HG02870 (cell line): ENCODE measurements around the gene LILRA5.
"Not testable (repeated sequence)": the region's sequence is repeated elsewhere in the genome, so short reads cannot be mapped to it uniquely, and the experiment has no call there.

Experiments used
- ATAC-seq: cut with Tn5 transposase; IDR thresholded peaks from one replicate; pipeline ENCODE4 v1.9.1; 2021; ENCODE audit warnings: mild to moderate bottlenecking, moderate library complexity; ENCODE audit not compliant: unreplicated experiment

LILRA5 gene

DNA sequence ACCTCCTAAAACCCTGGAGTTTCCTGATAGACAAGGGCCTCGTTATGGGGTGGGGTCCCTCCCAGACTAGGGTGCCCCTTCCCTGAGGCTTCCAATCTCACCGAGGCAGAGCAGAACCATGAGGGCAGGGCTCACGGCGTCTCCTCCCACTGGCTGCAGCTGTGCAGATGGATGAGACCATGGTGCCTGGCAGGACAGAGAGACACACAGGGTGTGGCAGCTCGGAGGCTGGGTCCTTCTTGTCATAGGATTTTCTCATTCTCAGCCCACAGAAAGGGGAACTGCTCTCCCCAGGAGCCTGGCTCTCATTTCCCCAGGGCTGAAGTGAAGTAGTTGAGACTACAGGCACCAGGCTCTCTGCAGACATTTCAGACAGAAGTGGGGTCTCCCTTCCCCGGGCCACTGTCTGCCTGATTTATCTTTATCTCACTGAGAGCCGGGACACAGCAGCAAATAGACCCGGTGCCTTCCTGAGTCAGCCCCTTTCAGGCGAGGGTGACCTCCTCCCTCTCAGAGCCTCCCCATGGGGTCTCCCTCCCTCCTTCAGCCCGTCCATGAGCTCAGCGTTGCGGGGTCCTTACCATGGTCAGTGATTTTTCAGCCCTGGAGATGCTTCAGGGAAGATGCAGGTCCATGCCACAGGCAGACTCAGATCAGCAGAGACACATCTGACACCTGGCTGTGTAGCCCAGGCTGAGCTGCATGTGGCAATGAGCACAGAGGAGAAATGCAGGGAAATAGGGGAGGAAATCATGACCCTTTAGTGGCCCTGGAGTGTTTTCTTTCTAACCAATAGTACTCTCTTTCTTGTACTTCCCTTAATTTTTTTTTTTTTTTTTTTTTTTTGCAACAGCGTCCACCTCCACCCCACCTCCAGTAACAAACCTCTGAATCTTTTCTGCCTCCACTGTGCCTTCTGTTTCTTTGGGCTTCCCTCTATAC, at the start of gene LILRA5:
LILRA5 (minus strand) TSS at position 731 of the 942 bp plus-strand sequence; CDS start at position 584, 147 bp downstream.
- ATAC-seq: no peak

GRCh38 chr19:54361680-54362422, 48.9 kb upstream of the LILRA5 start:
- not testable (repeated sequence) for ATAC-seq

GRCh38 chr19:54359149-54359820, 46.3 kb upstream of the LILRA5 start:
- ATAC-seq: not testable (repeated sequence)

DNA sequence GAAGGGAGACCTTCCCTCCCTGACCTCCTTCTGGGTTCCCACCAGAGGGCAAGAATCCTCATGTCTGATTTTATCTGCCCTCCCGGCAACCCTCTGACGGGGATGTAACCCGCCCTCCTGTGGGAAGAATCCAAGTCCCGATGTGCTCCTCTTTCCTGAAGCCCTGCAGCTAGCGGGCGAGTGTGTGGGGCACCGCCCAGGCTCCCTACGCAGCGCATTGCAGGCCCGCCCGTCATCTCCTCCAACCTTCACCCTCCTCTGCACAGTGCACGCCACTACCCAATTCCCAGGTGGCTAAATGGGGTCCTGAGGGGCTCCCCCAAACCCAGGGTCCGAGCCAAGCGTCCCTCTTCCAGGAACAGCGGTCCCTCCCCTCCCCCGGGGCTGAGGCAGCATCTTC, 44.4 kb upstream of the LILRA5 start:
- ATAC-seq: no peak

DNA sequence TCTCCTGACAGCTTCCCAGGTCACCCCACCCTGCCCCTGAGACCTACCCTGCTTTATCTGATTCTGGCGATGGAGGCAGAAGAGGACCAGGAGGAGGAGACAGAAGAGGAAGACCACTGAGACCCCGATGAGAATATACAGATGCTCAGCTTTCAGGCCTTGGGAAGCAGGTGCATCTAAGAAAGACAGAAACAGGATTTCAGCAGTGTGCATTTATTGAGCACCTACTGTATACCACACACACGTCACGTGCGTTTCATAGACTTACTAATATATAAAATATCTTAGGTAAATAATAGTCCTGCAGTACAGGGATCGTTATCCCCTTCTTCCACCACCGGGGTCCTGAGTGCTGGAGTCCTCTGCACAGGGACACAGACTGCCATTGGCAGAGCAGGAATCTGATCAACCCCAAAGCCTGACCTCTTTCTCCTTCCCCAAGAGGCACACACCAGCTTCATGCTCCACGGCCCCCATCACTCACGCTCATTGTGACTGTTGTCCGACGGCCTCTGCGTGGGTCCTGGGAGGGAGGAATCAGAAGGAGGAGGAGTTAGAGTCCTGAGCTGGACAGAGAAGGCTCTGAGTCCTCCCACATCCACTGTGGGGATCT, 43.6 kb upstream of the LILRA5 start:
- no peak for ATAC-seq

DNA sequence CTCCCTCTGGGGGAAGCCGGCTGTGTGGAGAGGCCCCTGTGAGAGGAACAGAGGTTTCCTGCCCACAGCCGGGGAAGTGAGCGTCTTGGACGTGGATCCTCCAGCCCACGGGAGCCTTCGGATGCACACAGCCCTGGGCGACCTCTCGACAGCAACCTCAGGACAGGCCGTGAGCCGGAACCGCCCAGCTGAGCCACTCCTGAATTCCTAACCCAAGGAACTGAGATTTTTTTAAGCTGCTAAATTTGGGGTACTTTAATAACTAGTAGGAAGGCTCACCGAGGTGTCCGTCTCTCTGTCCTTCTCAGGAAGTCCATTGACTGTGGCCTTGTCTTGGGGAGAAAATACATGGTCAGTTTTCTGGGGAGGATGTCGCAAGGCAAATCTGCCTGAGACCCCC, 42.7 kb upstream of the LILRA5 start:
- ATAC-seq: no peak

GRCh38 chr19:54354761-54355160, 41.8 kb upstream of the LILRA5 start:
- ATAC-seq: no peak

DNA sequence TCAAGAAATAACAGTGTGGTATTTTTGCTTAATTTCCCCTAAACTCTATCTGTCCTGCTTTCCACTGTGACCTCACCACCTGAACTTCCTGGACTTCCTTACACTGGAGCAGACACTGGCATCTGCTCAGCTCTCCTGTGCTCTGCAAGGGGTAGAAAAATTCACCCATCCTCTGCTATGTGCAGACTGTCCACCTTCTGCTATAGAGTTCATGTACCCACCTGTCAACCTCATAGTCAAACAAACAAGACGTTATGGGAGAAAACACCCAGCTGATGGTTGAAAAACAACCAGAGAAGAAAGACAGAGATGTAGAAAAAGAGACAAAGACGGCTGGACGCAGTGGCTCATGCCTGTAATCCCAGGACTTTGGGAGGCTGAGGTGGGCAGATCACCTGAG, 39.6 kb upstream of the LILRA5 start:
- ATAC-seq: no peak

- ATAC-seq: no peak
Measured at GRCh38 chr19:54352041-54352440, 39.1 kb upstream of the LILRA5 start.

DNA sequence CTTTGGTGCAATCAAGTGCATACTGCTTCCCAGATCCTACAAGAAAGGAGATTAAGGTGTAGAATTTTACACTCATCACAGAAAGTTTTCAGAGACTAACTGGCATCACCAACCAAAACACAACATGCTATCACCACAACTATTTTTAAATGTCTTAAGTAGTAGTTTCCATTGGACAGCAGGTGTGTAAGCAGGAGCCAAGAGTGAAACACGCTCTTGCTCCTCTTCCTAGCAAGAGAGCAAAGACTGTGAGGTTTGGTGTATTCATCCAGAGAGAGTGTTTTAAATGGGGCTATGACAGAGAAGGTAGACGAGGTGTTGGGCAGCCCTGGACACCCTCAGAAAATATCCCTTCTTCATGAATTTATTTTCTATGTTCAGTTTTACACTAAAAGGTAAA, 38.5 kb upstream of the LILRA5 start:
- no peak for ATAC-seq

DNA sequence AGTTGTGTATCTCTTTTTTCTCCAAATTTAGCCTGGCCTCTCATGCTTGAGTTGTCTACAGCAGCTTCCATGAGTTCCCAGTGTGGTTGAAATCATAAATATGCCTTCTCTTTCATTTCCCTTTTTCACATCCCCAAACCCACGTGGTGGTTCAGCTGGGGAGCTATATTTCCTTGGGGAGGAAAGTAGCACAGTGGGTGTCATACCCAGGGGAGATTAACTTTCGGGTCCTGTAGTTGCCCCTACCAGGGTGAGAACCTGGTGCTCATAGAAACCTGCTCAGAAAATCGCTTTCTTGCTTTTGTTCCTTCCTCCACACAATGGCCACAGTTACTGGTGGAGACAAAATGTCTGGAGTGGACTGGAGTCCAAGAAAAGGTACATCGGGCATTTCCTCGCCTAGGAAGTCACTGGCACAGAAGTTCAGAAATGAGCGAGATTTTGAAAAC, 33.0 kb upstream of the LILRA5 start:
- ATAC-seq: no peak

DNA sequence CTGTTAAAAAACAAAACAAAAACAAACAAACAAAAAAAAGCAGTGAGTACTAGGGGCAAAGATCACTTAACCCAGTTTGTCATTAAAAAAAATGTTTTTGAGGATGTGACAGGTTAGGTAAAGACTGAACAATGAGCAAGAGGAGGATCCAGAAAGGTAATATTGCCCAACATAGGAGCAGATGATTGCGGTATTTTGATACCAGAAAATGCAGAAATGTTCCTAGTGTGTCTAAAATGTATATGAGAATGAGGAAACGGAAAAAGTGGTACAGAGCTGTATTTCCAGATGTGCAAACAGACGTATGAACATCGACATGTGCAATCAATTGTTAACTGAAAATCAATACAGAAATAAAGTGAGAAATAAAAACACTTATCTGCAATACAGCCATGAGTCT, 30.9 kb upstream of the LILRA5 start:
- ATAC-seq: no peak

- ATAC-seq: no peak
Measured at GRCh38 chr19:54341295-54341694, 28.3 kb upstream of the LILRA5 start.

GRCh38 chr19:54339646-54340358, 26.8 kb upstream of the LILRA5 start:
- ATAC-seq: no peak

DNA sequence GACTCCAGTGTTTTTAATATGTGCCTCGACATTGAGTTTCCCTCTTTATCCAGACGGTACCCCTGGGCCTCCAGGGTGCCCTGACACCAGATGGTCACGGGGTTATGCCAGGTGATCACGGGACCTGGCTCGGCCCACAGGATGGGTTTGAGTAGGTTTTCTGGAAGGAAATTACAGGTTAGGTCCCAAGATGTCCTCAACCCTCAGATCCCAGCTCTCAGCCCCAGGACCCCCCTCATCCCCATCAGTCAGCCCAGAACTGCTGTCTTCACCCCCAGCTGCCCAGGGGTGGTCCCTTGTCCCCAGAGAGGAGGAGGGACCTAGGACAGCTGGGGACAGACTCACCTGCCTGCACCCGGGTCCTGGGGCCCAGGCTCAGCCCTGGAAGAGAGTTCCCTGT, 25.6 kb upstream of the LILRA5 start:
- no peak for ATAC-seq

DNA sequence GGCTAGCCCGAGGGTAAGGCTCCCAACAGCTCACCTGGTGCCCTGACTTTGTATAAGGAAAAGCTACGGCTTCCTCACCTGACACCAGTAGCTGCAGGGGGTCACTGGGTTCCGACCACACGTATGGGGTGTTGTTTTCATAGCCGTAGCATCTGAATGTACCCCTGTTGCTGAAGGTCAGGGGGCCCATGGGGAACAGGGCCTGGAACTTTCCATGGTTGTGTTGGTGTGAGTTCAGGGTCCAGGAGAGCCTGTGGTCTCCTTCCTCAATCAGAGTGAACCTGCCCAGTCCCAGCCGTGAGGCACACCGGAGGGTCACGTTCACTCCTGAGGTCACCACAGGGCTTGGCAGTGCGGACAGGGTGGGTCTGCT, 24.9 kb upstream of the LILRA5 start:
- ATAC-seq: no peak

GRCh38 chr19:54336893-54337857, 24.2 kb upstream of the LILRA5 start:
- ATAC-seq: no peak

- ATAC-seq: no peak
Measured at GRCh38 chr19:54335979-54336892, 23.3 kb upstream of the LILRA5 start.
